ENCODE data around the gene SH3GL1.

The SH3GL1 gene

GRCh38 chr19:4322942-4323665, 77.2 kb downstream of the SH3GL1 start:
- DNase-seq (ENCODE audit: extremely low read depth, low read depth): no peak
- no peak for TF ChIP-seq CTCF (IDR thresholded peaks at IDR 0.05; ENCODE audit: low read depth, low read length, missing control alignments)
- no peak overlapping the region for H3K4me3 ChIP-seq (replicated peaks; ENCODE audit: low read depth, low read length)

- no peak for TF ChIP-seq CTCF (IDR thresholded peaks at IDR 0.05; ENCODE audit: low read depth, low read length, missing control alignments)
- DNase-seq (ENCODE audit: extremely low read depth, low read depth): no peak
- no peak overlapping the region for H3K4me3 ChIP-seq (replicated peaks; ENCODE audit: low read depth, low read length)
These were observed 79.9 kb downstream of the SH3GL1 start for GRCh38 chr19:4320419-4320818.

- no peak for DNase-seq (ENCODE audit: extremely low read depth, low read depth)
- TF ChIP-seq CTCF (IDR thresholded peaks at IDR 0.05; ENCODE audit: low read depth, low read length, missing control alignments): no peak
- H3K4me3 ChIP-seq (replicated peaks; ENCODE audit: low read depth, low read length): no peak overlapping the region
These were observed 81.2 kb downstream of the SH3GL1 start for GRCh38 chr19:4319067-4319718.

DNA sequence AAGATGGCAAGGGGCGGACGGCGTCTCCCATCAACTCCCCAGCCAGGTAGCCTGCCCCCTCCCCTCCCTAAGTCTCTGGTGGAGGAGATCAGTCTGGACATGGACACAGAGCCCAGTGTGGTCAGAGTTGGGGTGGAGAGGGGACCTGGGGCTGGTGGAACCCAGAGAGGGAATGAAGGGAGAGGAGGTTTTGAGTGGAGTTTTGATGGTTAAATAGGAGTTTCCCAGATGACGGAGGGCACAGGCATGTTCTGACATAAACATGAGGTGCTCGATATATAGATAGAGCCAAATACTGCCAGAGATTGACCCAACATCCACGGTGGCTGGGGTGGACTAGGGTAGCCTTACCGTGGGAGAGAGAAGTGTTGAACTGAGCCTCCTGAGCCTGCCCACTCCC, 81.9 kb downstream of the SH3GL1 start:
- TF ChIP-seq CTCF (IDR thresholded peaks at IDR 0.05; ENCODE audit: low read depth, low read length, missing control alignments): no peak
- H3K4me3 ChIP-seq (replicated peaks; ENCODE audit: low read depth, low read length): no peak overlapping the region
- DNase-seq (ENCODE audit: extremely low read depth, low read depth): no peak

GRCh38 chr19:4316956-4317355, 83.4 kb downstream of the SH3GL1 start:
- no peak for TF ChIP-seq CTCF (IDR thresholded peaks at IDR 0.05; ENCODE audit: low read depth, low read length, missing control alignments)
- no peak overlapping the region for H3K4me3 ChIP-seq (replicated peaks; ENCODE audit: low read depth, low read length)
- DNase-seq (ENCODE audit: extremely low read depth, low read depth): no peak

DNA sequence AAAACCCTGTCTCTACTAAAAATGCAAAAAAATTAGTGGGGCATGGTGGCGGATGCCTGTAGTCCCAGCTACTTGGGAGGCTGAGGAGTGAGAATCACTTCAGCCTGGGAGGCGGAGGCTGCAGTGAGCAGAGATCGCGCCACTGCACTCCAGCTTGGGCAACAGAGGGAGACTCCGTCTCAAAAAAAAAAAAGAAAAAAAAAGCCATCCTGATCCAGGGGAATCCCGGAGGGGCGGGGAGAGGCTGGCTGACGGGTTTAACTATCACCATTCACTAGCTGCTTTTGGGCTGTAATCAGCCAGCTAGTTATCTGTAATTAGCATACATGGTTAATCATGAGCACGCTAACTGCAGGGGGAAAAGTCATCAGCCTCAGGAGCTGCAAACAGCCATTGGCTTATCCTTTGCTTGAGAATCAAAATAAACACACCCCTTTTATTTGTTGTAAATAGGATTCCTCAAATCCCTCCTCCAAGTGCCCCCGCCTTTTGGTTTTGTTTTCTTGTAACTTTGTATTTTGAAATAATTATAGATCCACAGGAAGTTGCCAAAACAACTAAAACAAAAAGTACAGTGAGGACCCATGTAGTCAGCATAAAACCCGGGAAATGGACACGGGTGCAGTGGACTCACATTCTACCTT, 86.4 kb downstream of the SH3GL1 start:
- no peak for DNase-seq (ENCODE audit: extremely low read depth, low read depth)
- no peak overlapping the region for H3K4me3 ChIP-seq (replicated peaks; ENCODE audit: low read depth, low read length)
- TF ChIP-seq CTCF (IDR thresholded peaks at IDR 0.05; ENCODE audit: low read depth, low read length, missing control alignments): no peak

Data from HFF-Myc (cell line).